ENCODE results near the gene WNT11.

WNT11 gene

GRCh38 chr11:76196849-76197248, 9.5 kb downstream of the WNT11 start:
- H3K4me1 Mint-ChIP-seq (ENCODE audit: low read depth) = no peaks in the 10 kb centered on the region
- H3K27me3 Mint-ChIP-seq (ENCODE audit: low read depth) = no peaks in the 10 kb centered on the region
- no peak overlapping the region for H3K4me3 Mint-ChIP-seq
- no peak overlapping the region for H3K27ac Mint-ChIP-seq
- H3K36me3 Mint-ChIP-seq (ENCODE audit: low read depth) = no peaks in the 10 kb centered on the region
- no peaks in the 10 kb centered on the region for H3K9me3 Mint-ChIP-seq
- no peak for DNase-seq (ENCODE audit: low spot score)

GRCh38 chr11:76194872-76195668, 11.2 kb downstream of the WNT11 start:
- no peaks in the 10 kb centered on the region for H3K27me3 Mint-ChIP-seq (ENCODE audit: low read depth)
- no peaks in the 10 kb centered on the region for H3K4me1 Mint-ChIP-seq (ENCODE audit: low read depth)
- H3K36me3 Mint-ChIP-seq (ENCODE audit: low read depth) = no peaks in the 10 kb centered on the region
- no peak overlapping the region for H3K27ac Mint-ChIP-seq
- no peaks in the 10 kb centered on the region for H3K9me3 Mint-ChIP-seq
- DNase-seq (ENCODE audit: low spot score) = no peak
- no peak overlapping the region for H3K4me3 Mint-ChIP-seq

- no peaks in the 10 kb centered on the region for H3K36me3 Mint-ChIP-seq (ENCODE audit: low read depth)
- no peaks in the 10 kb centered on the region for H3K9me3 Mint-ChIP-seq
Measured at GRCh38 chr11:76193219-76193618, 13.1 kb downstream of the WNT11 start.

DNA sequence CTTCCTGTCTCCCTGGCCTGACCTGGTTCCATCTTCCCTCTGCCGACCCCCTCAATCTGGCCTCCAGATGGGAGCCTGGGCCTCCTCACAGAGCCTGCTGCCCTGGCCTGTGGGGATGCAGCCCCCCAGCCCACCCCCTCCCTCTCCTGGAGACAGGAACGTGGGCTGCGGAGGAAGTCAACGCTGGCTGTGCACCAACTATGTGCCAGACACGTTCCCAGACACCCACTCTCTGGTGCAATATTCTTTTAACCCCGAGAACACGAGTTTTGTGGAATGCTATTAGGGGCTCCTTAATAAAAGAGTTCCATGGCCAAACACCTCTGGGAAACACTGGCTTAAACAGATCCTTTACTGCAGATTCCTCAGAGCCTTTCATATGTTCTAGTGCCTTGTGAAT, 15.9 kb downstream of the WNT11 start:
- Mint-ChIP-seq H3K9me3 (no peaks in the 10 kb centered on the region), H3K27ac (no peak overlapping the region), H3K4me3 (no peak overlapping the region), H3K36me3 (ENCODE audit: low read depth) (no peaks in the 10 kb centered on the region), H3K4me1 (ENCODE audit: low read depth) (no peaks in the 10 kb centered on the region), H3K27me3 (ENCODE audit: low read depth) (no peaks in the 10 kb centered on the region)
- no peak for DNase-seq (ENCODE audit: low spot score)

More at GRCh38 chr11:76193219-76193618, 13.1 kb downstream of the WNT11 start:
- H3K4me3 Mint-ChIP-seq = no peak overlapping the region
- no peak overlapping the region for H3K27ac Mint-ChIP-seq
- no peaks in the 10 kb centered on the region for H3K4me1 Mint-ChIP-seq (ENCODE audit: low read depth)
- H3K27me3 Mint-ChIP-seq (ENCODE audit: low read depth) = no peaks in the 10 kb centered on the region
- no peak for DNase-seq (ENCODE audit: low spot score)

GRCh38 chr11:76189682-76190081, 16.6 kb downstream of the WNT11 start:
- Mint-ChIP-seq H3K27me3 (ENCODE audit: low read depth) (no peaks in the 10 kb centered on the region), H3K36me3 (ENCODE audit: low read depth) (no peaks in the 10 kb centered on the region), H3K9me3 (no peaks in the 10 kb centered on the region), H3K4me3 (no peak overlapping the region), H3K4me1 (ENCODE audit: low read depth) (no peaks in the 10 kb centered on the region), H3K27ac (no peak overlapping the region)
- DNase-seq (ENCODE audit: low spot score) = no peak

GRCh38 chr11:76188873-76189272, 17.4 kb downstream of the WNT11 start:
- Mint-ChIP-seq H3K4me1 (ENCODE audit: low read depth) (no peaks in the 10 kb centered on the region), H3K36me3 (ENCODE audit: low read depth) (no peaks in the 10 kb centered on the region), H3K27me3 (ENCODE audit: low read depth) (no peaks in the 10 kb centered on the region), H3K27ac (no peak overlapping the region), H3K9me3 (no peaks in the 10 kb centered on the region), H3K4me3 (no peak overlapping the region)
- no peak for DNase-seq (ENCODE audit: low spot score)

- no peak overlapping the region for H3K4me3 Mint-ChIP-seq
- no peaks in the 10 kb centered on the region for H3K4me1 Mint-ChIP-seq (ENCODE audit: low read depth)
- DNase-seq (ENCODE audit: low spot score) = no peak
- no peaks in the 10 kb centered on the region for H3K9me3 Mint-ChIP-seq
- H3K27ac Mint-ChIP-seq = no peak overlapping the region
- H3K36me3 Mint-ChIP-seq (ENCODE audit: low read depth) = no peaks in the 10 kb centered on the region
- no peaks in the 10 kb centered on the region for H3K27me3 Mint-ChIP-seq (ENCODE audit: low read depth)
Measured at GRCh38 chr11:76186776-76187279, 19.5 kb downstream of the WNT11 start.

DNA sequence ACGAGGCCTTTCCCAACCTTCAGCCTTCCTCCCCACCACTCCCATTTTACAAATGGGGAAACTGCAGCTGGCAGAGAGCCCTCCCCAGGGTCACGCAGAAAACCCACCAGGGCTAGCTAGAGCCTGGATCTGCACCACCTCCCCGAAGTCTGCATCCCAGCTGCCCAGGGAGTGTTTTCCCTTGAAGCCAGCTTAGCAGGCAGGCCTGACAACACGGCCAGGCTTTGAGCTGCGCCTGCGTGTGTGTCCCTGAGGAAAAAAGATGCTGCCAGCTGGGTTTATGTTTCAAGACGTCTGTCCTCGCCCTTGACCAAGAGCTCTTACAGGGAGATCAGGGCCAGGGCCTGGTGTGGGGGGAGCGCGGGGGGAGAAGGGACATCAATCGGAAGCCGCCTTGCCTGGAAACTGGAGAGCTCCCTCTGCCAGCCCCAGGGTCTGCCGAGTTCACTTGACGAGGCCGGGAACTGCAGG, 20.3 kb downstream of the WNT11 start:
- no peaks in the 10 kb centered on the region for H3K36me3 Mint-ChIP-seq (ENCODE audit: low read depth)
- no peak for DNase-seq (ENCODE audit: low spot score)
- H3K27ac Mint-ChIP-seq = no peak overlapping the region
- H3K27me3 Mint-ChIP-seq (ENCODE audit: low read depth) = no peaks in the 10 kb centered on the region
- no peaks in the 10 kb centered on the region for H3K9me3 Mint-ChIP-seq
- H3K4me3 Mint-ChIP-seq = no peak overlapping the region
- no peaks in the 10 kb centered on the region for H3K4me1 Mint-ChIP-seq (ENCODE audit: low read depth)

- Mint-ChIP-seq H3K27me3 (ENCODE audit: low read depth) (no peaks in the 10 kb centered on the region), H3K36me3 (ENCODE audit: low read depth) (no peaks in the 10 kb centered on the region), H3K9me3 (no peaks in the 10 kb centered on the region), H3K4me3 (no peak overlapping the region), H3K27ac (no peak overlapping the region), H3K4me1 (ENCODE audit: low read depth) (no peaks in the 10 kb centered on the region)
- no peak for DNase-seq (ENCODE audit: low spot score)
Measured at GRCh38 chr11:76185511-76185910, 20.8 kb downstream of the WNT11 start.

GRCh38 chr11:76184551-76184993, 21.7 kb downstream of the WNT11 start:
- Mint-ChIP-seq H3K4me1 (ENCODE audit: low read depth) (no peaks in the 10 kb centered on the region), H3K27me3 (ENCODE audit: low read depth) (no peaks in the 10 kb centered on the region), H3K27ac (no peak overlapping the region), H3K9me3 (no peaks in the 10 kb centered on the region), H3K4me3 (no peak overlapping the region), H3K36me3 (ENCODE audit: low read depth) (no peaks in the 10 kb centered on the region)
- DNase-seq (ENCODE audit: low spot score) = no peak

DNA sequence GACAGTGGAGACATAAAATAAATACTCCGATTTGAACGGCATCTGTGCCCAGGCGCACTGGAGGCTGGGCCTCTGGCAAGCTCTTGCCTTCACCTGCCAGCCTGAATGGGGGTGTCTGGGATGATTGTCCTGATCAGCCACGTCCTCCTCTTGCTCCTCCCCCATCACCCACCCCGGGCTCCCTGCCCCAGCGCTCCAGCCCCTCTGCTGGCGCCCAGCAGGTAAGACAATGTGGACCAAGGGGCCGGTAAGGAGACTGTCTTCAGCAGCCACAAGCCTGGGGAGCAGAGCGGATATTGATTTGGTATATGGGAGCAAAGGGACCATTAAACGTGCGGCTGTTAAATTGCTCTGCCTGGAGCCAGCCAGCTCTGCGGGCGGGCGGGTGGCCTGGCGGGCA, 24.9 kb downstream of the WNT11 start:
- Mint-ChIP-seq H3K4me3 (no peak overlapping the region), H3K9me3 (no peaks in the 10 kb centered on the region), H3K27me3 (ENCODE audit: low read depth) (no peaks in the 10 kb centered on the region), H3K27ac (no peak overlapping the region), H3K4me1 (ENCODE audit: low read depth) (no peaks in the 10 kb centered on the region), H3K36me3 (ENCODE audit: low read depth) (no peaks in the 10 kb centered on the region)
- no peak for DNase-seq (ENCODE audit: low spot score)

GRCh38 chr11:76179147-76179546, 27.2 kb downstream of the WNT11 start:
- Mint-ChIP-seq H3K36me3 (ENCODE audit: low read depth) (no peaks in the 10 kb centered on the region), H3K4me1 (ENCODE audit: low read depth) (no peaks in the 10 kb centered on the region), H3K9me3 (no peaks in the 10 kb centered on the region), H3K4me3 (no peak overlapping the region), H3K27me3 (ENCODE audit: low read depth) (no peaks in the 10 kb centered on the region), H3K27ac (no peak overlapping the region)
- no peak for DNase-seq (ENCODE audit: low spot score)

DNA sequence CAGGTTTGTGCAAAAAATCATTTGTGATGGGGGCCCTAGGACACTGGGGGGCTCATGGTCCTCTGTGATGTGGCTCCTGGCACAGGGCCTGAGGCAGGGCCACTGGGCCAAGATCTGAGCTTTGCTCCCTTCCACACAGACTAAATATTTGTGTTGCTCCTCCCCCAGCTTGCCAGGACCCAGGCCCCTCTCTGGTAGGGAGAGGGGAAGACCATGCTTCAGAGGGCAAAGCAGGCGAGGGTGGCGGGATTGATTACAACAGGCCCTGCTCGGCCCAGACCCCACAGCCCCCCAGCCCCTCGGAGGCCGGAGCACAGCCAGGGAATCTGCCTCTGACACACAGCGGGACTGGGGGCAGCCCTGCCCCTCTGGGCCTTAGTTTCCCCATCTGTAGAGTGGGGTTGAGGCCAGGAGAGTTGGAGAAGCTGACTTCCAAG, 29.0 kb downstream of the WNT11 start:
- no peaks in the 10 kb centered on the region for H3K4me1 Mint-ChIP-seq (ENCODE audit: low read depth)
- no peaks in the 10 kb centered on the region for H3K9me3 Mint-ChIP-seq
- DNase-seq (ENCODE audit: low spot score) = no peak
- H3K4me3 Mint-ChIP-seq = no peak overlapping the region
- no peak overlapping the region for H3K27ac Mint-ChIP-seq
- no peaks in the 10 kb centered on the region for H3K27me3 Mint-ChIP-seq (ENCODE audit: low read depth)
- no peaks in the 10 kb centered on the region for H3K36me3 Mint-ChIP-seq (ENCODE audit: low read depth)

- Mint-ChIP-seq H3K36me3 (ENCODE audit: low read depth) (no peaks in the 10 kb centered on the region), H3K9me3 (no peaks in the 10 kb centered on the region), H3K4me1 (ENCODE audit: low read depth) (no peaks in the 10 kb centered on the region), H3K4me3 (no peak overlapping the region), H3K27me3 (ENCODE audit: low read depth) (no peaks in the 10 kb centered on the region), H3K27ac (no peak overlapping the region)
- no peak for DNase-seq (ENCODE audit: low spot score)
Measured at GRCh38 chr11:76176463-76176862, 29.8 kb downstream of the WNT11 start.

GRCh38 chr11:76175783-76176182, 30.5 kb downstream of the WNT11 start:
- Mint-ChIP-seq H3K27ac (no peak overlapping the region), H3K36me3 (ENCODE audit: low read depth) (no peaks in the 10 kb centered on the region)

More at GRCh38 chr11:76175783-76176182, 30.5 kb downstream of the WNT11 start:
- Mint-ChIP-seq H3K27me3 (ENCODE audit: low read depth) (no peaks in the 10 kb centered on the region), H3K9me3 (no peaks in the 10 kb centered on the region), H3K4me1 (ENCODE audit: low read depth) (no peaks in the 10 kb centered on the region), H3K4me3 (no peak overlapping the region)
- DNase-seq (ENCODE audit: low spot score) = no peak
